HG02885 (cell line): ENCODE results near the gene CLDN9.

Experiments used
- ATAC-seq: cut with Tn5 transposase; IDR thresholded peaks from one replicate; pipeline ENCODE4 v1.9.1; 2021; ENCODE audit warnings: mild to moderate bottlenecking; ENCODE audit not compliant: unreplicated experiment, poor library complexity

The CLDN9 gene, protein sequence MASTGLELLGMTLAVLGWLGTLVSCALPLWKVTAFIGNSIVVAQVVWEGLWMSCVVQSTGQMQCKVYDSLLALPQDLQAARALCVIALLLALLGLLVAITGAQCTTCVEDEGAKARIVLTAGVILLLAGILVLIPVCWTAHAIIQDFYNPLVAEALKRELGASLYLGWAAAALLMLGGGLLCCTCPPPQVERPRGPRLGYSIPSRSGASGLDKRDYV

DNA sequence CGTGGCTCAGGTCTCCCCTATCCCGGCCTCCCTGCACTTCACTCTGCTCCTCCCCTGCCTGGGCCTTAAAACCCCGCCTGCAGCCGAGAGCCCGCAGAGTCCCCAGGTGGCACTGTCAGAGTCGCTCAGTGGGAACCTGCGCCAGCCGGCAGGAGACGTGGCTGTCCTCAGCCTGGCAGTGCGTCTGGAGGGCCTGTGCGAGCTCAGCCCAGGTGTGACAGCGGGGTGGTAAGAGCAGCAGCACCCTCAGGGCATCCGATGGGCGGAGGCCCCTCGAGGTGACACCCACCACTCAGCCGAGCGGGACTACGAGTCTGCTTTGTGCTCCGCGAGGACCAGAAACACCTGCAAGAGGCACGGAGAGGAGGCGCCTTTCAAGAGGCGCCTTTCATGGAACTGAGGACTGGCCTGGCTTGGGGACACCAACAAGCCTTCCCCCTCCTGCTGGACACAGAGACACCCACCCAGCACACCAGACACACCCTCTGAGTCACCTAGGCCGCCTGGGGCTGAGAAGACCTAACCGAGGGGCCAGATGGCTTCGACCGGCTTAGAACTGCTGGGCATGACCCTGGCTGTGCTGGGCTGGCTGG lies at the start of gene CLDN9:
CLDN9 (plus strand) TSS at position 96 of the 593 bp plus-strand sequence; CDS start at position 536, 440 bp downstream.
- ATAC-seq, result no peak

DNA sequence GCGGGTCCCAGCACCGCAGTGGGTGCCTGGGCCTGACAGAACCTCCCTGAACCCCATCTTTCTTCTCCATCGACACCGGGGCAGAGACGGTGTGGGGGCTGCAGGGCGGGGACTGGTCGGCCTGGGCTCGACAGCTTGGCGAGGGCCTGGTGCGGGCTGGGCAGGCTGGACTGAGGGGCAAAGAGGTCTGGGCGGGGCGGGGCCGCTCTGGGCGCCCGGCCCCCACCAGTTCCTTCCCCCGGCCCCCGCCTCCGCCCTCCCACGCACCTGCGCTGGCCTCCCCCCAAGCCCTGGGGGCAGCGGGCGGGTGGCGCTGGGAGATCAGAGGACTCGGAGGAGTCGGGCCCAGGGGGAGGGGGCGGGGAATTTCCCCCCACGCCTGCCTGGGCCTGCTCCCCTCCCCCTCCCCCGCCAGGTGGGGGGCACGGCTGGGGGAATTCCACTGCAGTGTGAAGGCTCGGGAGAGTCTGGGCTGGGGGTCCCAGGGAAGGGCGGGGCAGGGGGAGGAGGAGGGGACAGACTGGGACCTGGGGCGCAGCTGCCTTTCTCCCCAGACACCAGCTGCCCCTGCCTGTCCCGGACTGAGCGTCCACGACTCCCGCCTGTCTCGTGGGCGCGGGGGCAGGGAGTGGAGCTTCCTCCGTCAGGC lies 49.5 kb upstream of the CLDN9 start:
- no peak for ATAC-seq

DNA sequence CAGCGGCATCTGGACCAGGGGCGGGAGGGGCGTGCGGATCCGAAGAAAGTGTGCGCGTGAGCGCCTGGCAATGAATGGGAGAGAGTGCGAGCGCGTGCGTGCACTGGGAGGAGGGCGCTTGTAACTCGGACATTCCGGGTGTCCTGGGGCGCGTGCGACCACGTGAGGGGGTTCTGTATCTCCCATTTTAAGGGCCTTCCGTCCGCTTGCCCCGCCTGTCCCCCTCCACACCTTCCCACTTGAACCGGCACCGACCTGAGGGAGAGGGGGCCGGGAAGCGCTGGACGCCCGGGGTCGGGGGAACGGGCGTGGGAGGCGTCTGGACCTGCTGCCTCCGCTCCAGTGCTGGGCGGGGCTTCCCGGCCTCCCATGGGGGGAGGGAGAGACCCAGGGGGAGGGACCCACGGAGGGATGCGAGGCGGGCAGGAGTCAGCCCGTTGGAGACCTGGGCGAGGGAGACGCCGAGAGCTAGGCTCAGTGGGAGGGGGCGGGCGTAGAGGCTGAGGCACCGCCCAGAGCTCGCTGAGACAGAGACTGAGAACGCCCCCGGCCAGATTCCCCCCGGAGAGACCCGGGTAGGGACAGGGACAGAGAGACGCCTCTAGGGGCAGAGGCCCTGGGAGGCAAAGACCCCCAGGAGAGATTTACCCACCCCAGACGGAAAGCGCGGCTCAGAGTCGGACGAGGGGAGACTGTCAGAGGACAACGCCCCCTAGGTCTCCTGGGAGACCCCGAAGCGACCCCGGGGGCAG lies 48.8 kb upstream of the CLDN9 start, which contains the start of gene KREMEN2:
KREMEN2 (plus strand) TSS at position 553 of the 752 bp plus-strand sequence. CDS start 246 bp downstream, outside the sequence.
- no peak for ATAC-seq

DNA sequence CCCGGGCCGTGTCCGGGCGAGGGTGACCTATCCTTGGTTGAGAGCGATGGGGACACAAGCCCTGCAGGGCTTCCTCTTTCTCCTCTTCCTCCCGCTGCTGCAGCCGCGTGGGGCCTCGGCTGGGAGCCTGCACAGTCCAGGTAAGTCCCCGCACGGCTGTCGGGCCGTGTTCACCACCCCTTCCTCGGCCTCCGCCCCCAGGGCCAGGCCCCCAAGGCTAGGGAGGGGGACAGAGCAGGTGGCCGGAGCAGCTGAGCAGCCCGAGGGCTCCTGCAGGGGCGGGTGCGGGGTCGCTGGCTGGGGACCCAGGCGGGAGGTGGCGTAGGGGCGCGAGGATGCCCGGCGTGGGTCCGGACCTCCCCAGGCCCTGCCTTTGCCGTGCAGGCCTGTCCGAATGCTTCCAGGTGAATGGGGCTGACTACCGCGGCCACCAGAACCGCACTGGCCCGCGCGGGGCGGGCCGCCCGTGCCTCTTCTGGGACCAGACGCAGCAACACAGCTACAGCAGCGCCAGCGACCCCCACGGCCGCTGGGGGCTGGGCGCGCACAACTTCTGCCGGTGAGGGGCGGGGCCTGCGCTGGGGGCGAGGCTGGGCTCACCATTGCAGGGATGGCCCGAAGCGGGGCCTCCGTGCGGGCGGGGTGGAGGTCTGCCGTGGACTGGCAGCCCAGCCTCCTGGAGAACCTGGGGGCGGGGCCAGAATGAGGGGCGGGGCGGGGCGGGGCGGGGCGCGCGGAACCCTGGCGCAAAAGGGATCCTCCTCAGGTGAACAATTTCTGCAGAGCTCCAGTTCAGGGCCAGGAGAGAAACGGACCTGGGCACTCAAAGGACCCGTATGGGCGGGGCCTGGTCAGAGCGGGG lies 48.0 kb upstream of the CLDN9 start:
- ATAC-seq, result no peak

DNA sequence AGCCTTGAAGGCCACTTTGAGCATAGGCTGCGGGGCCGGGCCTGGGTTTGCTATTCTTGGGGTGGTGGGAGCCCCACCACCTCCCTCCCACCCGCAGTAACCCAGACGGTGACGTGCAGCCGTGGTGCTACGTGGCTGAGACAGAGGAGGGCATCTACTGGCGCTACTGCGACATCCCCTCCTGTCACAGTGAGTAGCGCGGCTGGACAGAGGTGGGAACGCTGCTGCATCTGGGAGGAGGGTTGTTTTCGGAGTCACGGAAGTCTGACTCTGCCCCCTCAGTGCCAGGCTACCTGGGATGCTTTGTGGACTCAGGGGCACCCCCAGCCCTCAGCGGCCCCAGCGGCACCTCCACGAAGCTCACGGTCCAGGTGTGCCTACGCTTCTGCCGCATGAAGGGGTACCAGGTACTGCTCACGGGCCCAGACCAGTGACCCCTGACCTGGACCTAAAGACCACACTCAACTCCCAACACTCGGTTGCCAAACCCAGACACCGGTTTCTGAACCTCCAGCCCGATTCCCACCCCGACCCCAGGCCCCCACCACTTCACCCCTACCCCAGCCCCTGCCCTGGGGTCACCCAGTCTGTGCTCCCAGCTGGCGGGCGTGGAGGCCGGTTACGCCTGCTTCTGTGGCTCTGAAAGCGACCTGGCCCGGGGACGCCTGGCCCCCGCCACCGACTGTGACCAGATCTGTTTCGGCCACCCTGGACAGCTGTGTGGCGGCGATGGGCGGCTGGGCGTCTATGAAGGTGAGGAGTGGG lies 46.5 kb upstream of the CLDN9 start:
- no peak for ATAC-seq

DNA sequence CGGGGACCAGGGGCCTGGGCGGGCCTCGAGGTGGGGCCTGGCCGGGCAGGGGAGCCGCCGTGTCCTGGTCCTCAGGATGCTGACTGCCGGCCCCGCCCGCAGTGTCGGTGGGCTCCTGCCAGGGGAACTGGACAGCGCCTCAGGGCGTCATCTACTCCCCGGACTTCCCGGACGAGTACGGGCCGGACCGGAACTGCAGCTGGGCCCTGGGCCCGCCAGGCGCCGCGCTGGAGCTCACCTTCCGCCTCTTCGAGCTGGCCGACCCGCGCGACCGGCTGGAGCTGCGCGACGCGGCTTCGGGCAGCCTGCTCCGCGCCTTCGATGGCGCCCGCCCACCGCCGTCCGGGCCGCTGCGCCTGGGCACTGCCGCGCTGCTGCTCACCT lies 45.9 kb upstream of the CLDN9 start:
- no peak for ATAC-seq

DNA sequence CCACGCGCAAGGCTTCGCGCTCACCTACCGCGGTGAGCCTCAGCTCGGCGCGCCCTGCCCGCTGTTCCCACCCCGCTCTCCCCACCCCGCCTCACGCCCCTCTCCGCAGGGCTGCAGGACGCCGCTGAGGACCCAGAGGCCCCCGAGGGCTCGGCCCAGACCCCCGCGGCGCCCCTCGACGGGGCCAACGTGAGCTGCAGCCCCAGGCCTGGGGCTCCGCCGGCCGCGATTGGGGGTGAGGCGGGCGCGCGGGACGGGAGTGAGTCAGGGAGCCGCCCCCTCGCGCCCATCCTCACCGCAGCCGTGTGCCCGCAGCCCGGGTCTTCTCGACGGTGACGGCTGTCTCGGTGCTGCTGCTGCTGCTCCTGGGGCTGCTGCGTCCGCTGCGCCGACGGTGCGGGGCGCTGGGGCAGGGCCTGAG lies 45.5 kb upstream of the CLDN9 start:
- ATAC-seq, result no peak

DNA sequence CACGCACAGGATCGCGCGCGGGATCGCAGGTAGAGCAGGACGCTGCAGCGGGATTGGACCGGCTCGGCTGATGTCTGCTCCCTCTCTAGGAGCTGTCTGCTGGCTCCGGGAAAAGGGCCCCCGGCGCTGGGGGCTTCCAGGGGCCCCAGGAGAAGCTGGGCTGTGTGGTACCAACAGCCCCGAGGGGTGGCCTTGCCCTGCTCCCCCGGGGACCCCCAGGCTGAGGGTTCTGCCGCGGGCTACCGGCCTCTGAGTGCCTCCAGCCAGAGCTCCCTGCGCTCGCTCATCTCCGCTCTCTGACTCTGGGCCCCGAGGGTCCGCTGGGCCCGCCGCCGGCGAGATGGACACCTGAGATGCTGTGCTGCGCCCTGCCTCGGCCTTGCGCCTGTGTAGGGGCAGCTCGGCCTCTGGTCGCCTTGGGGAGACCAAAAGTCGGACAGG lies 45.0 kb upstream of the CLDN9 start:
- no peak for ATAC-seq

DNA sequence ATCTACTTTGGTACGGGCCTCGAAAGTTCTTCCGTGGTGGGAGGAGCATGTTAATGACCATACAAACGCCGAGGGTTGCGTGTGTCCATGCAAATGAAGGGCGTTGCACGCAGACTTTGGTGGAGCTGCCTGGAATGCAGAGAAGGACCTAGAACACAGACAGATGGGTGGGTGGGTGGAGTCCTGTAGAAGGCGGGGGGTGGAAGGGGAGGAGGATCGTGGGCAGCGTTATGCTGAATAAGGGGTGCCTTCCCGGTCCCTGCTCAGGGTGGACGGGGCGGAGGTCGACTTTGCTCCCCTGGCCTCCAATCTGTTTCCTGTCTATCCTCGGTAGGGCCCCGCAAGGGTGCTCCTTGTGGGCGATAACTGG lies 44.4 kb upstream of the CLDN9 start:
- no peak for ATAC-seq

DNA sequence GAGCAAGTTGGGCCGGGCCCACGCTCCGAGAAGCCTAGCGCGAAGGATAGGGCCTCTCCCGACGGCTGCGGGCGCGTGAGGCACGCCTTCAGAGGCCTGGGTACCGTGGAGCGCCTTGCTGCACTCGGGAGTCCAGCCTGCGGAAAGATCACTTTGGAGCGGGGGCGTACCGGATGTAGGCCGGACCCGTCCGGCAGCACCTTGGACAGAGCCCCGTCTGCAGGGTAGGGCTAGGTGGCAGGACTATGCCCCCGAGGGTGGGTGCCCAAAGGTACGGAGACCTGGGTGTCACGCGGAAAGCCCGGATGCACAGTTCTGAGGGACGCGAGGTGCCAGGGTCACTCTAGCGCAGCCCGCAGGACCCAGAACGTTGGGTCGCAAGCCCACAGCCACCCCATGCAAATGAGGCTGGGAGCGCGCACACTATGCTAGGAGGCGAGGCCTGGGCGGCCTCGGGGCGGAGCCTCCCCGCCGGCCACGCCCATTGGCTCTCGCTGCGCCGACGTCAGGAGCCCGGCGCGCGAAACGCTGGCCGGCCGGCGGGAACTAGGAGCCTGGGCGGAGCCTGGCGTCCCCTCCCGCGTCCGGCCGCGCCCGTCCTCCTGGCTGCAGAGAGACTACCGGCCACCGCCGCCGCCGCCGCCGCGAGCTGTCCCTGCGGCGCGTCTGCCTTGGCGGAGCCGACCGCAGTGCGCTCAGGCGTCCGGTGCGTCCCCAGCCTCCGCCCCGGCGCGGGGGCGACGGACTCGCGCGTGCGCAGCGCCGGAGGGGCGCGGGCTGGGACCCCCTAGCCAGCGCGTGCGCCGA lies 43.8 kb upstream of the CLDN9 start, which contains the start of gene PAQR4:
PAQR4 (plus strand) TSS at position 611 of the 807 bp plus-strand sequence. CDS start 327 bp downstream, outside the sequence.
- ATAC-seq, result peak; percentile 74

DNA sequence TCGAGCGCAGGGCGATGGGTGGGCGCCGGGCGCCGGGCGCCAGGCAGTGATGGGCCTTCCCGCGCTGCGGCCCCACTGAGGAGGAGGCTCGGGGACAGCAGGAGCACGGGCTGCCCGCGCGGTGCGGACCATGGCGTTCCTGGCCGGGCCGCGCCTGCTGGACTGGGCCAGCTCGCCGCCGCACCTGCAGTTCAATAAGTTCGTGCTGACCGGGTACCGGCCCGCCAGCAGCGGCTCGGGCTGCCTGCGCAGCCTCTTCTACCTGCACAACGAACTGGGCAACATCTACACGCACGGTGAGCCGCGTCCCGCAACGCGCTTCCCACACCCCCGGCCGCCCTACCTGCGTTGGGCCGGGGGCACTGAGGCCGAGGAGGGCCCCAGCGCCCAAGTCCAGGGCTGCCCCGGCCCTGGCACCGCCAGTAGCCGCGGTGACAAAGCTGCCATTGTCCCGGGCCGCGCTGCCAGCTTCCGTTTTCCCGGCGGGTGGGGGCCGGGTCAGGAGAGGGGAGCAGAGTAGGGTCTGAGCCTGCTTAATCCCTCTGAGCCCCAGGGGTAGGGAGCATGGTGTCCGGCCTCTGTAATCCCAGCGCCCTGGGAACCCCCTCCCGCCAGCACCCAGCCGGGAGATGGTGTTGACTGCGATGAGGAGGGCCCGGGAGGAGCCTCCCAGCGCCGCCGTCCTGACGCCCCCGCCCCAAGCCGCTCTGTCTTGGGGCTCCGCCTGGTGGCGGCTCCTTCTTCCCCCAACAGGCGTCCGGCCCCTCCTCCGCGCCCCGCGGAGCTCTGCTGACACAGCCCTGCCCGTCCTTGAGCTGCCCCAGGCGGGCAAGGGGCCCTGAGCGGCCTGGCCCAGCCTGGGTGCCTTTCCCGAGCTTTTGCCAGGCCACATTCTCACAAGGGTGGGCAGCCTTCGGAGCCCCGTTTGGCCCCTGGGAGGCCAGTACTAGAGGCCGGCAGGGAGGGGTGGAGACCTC lies 42.9 kb upstream of the CLDN9 start:
- peak; percentile 32 for ATAC-seq

DNA sequence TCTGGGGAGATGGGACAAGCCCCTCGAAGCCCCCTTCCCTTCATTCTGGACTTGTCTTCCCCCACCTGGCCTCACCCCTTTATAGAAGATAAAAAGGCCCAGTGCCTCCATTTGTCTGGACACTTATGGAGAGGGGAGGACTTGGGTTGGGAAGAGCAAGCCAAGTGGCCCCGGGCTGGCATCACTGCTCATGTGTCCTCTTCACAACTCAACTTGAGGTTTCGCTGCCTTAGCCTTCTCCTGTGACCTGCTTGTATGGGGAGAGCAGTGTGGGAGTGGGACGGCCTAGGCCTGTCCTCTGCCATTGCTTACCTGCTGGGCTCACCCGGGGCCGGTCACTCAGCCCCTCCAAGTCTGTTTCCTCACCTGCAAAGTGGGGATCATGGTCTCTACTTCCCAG lies 42.2 kb upstream of the CLDN9 start:
- ATAC-seq, result no peak

DNA sequence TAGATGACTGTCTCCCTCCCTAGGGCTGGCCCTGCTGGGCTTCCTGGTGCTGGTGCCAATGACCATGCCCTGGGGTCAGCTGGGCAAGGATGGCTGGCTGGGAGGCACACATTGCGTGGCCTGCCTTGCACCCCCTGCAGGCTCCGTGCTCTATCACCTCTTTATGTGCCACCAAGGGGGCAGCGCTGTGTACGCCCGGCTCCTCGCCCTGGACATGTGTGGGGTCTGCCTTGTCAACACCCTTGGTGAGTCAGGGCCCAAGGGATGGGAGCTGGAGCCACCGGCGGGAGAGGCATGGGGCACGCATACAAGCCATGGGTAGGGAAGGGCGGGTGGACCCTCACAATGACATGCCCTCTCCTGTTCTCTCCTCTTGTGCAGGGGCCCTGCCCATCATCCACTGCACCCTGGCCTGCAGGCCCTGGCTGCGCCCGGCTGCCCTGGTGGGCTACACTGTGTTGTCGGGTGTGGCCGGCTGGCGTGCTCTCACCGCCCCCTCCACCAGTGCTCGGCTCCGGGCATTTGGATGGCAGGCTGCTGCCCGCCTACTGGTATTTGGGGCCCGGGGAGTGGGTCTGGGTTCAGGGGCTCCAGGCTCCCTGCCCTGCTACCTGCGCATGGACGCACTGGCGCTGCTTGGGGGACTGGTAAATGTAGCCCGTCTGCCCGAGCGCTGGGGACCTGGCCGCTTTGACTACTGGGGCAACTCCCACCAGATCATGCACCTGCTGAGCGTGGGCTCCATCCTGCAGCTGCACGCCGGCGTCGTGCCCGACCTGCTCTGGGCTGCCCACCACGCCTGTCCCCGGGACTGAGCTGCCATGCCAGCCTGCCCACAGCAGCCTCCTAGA lies 41.4 kb upstream of the CLDN9 start:
- ATAC-seq, result no peak

DNA sequence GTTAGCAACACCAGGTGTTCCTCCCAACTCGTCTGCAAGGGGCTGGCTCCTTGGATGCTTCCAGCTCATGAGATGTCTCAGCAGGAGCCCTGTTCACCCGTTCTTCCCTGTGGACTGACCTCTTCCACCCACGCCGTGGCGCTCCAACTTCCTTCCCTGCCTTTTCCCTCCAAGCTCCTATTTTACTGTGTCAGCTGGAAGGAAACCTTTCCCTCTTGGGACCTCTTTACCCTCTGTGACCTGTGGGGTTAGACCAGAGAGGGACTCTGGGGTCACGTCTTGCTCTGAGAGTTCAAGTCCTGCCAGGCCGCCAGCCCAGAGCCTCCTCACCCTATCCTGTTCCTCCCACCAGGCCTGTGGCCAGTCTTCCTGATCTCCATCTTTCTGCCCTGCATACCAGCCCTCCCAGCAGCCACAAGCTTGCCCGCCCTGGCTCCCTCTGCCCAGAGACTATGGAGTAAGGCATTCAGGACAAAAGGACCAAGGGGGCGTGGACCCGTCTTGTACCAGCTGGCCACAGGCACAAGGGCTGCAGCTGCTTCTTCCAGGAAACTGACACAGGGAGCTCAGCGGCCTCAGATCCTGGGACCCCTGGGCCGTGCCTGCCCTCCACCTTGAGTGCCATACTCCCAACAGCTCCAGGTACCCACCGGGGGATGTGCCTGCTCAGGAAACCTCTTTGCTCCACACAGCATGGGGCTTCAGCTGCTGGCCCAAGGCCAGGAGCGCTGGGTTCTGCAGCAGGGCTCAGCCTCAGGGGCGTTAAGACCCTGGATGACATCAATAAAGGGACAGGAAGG lies 40.5 kb upstream of the CLDN9 start:
- no peak for ATAC-seq

DNA sequence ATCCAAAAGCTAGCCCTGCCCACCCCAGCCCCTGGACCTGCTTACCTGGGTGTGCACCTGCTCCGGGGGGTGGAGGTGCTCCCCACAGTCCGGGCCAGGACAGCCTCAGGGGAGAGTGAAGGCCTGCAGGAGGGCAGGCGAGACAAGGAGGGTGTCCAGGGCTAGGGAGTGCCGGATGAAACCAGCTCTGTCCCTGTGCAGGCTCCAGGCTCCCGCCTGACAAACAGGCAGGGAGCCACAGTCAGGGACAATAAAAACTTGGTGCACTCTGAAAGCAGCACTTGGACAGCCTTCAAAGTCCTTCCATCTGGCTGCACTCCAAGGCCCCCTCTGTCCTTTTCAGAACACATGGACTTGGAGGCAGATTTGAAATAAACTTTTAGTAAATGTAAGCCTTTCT lies 39.6 kb upstream of the CLDN9 start:
- no peak for ATAC-seq
